ENCODE results near the gene DOCK11.
"Not testable (repeated sequence)": the region's sequence is repeated elsewhere in the genome, so short reads cannot be mapped to it uniquely, and the experiment has no call there.

Gene DOCK11

DNA sequence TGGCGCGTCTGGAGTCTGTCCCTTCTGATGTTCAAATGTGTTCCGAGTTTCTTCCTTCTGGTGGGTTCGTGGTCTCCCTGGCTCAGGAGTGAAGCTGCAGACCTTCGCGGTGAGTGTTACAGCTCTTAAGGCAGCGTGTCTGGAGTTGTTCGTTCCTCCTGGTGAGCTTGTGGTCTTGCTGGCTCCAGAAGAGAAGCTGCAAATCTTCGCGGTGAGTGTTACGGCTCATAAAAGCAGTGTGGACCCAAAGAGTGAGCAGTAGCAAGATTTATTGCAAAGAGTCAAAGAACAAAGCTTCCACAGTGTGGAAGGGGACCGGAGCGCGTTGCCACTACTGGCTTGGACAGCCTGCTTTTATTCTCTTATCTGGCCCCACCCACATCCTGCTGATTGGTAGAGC lies 220.3 kb downstream of the DOCK11 start:
- not testable (repeated sequence) for DNase-seq

GRCh38 chrX:118716833-118717232 lies 221.2 kb downstream of the DOCK11 start:
- DNase-seq, result not testable (repeated sequence)

- DNase-seq, result no peak
Observed at GRCh38 chrX:118717678-118718391, 222.2 kb downstream of the DOCK11 start.

DNA sequence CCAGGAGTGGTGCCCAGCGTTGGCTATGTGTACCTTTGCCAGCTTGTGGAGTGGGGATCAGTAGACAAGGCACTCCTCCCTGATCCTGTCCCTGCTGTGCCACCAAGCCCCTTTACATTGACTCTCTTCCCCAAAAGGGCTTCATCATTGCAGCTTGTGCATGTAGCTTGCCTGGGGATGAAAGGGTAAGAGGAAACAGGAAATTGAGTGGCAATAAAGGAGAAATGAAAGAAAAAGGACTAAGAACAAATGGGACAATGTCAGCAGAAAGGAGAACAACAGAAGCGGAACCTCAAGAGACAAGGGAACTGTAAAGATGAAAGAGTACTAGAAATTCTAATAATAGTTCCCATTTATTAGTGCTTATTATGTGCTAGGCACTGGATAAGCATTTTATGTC lies 223.1 kb downstream of the DOCK11 start:
- DNase-seq, result no peak

GRCh38 chrX:118720058-118720707 lies 224.6 kb downstream of the DOCK11 start:
- no peak for DNase-seq

GRCh38 chrX:118723376-118723775 lies 227.8 kb downstream of the DOCK11 start:
- no peak for DNase-seq

DNA sequence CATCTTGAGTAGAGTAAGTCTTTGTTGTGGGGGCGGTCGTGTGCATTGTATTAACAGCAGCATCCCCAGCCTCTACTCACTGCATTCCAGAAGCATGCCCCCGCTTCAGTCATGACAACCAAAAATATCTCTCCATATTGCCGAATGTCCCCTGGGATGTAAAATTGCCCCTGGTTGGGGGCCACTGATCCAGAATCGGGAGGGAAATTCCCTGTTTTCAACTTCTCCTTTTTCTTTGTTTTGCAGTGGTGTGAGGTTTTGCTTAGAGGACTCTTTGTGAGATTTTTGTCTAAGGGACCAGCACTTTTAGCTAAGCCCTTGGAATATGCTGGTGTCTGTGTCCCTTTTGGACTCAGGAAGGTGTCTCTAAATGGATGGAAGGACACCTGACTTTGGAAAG lies 228.8 kb downstream of the DOCK11 start:
- DNase-seq, result no peak

- DNase-seq, result no peak
Observed at GRCh38 chrX:118724775-118725174, 229.2 kb downstream of the DOCK11 start.

DNA sequence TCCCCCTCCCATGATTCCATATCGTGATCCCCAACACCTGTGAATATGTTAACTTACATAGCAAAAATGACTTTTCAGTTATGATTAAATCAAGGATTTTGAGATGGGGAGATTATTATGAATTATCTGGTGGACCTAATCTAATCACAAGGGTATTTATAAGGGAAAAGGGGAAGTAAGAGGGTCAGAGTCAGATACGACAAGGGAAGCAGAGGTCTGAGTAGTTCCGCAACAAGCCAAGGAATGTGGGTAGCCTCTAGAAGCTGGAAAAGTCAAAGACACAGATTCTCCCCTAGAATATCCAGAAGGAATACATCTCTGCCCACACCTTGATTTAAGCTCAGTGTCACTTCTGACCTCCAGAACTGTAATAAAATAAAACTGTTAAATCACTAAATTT lies 230.8 kb downstream of the DOCK11 start:
- DNase-seq, result no peak

DNA sequence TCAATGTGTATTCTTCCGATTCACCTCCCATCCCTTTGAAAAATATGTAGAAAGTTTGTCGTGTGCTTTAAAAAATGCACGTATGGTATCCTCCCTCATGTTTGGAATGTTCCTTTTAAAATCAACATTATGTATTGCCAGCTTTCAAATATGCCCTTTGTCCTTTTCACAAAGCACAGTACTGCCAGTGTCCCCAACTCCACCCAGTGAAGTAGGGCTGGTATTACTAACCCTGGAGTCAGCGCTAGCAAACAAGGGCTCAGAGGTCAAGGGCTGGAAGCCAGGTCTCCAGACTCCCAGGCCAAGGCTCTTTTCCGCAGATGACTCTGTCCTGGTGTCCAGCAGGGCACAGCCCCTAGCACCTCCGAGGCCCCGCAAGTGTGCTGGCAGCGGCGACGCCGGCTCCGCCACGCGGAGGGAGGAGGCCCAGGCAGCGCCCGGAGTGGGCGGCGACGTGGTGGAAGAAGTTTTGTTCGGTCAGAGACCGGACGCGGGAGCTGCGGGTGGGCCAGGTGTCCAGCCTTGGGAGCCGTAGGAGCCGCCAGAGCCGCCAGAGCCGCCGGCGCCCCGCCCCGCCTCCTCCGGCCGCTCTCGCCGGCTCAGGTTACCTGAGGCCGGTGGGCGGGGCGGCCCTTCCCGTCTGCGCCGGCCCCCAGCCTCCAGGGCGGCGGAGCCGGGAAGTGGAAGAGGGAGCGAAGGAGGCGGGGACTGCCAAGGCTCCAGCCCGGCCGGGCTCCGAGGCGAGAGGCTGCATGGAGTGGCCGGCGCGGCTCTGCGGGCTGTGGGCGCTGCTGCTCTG lies 231.5 kb downstream of the DOCK11 start, which contains the start of gene IL13RA1:
Gene IL13RA1, plus strand, starts transcription at position 720 of the 799 bp plus-strand sequence. Its CDS starts 33 bp downstream, at position 753.
- DNase-seq, result peak; percentile 51

DNA sequence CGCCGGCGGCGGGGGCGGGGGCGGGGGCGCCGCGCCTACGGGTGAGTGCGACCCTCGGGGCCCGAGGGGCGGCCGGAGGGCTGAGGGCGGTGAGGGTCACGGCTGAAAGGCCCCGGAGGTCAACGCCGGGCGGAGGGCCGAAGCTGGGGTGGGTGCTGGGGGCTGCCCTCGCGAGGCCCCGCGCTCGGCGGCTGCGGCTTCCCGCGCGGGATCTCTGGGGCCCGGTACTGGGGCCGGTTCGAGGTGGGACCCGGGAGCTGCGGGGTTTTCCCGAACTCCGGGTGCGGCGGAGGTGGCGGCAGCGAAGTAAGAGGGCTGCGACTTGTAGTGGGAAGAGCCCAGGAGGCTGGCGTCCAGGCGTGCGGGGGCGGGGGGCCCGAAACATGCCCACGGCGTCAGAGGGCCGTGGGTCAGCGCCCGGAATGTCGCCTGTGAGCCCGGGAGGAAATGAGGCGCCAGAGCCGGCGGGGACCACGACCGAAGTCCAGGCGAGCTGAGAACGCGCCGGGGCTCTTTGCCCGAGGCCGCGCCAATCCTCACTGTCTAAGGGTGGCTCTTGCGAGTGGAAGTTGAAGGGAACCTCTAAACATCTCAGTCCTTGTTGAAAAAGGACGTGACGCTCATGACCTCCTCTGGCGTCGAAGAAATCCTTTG lies 232.2 kb downstream of the DOCK11 start:
- DNase-seq, result peak; percentile 4

GRCh38 chrX:118729042-118729652 lies 233.5 kb downstream of the DOCK11 start:
- no peak for DNase-seq

DNA sequence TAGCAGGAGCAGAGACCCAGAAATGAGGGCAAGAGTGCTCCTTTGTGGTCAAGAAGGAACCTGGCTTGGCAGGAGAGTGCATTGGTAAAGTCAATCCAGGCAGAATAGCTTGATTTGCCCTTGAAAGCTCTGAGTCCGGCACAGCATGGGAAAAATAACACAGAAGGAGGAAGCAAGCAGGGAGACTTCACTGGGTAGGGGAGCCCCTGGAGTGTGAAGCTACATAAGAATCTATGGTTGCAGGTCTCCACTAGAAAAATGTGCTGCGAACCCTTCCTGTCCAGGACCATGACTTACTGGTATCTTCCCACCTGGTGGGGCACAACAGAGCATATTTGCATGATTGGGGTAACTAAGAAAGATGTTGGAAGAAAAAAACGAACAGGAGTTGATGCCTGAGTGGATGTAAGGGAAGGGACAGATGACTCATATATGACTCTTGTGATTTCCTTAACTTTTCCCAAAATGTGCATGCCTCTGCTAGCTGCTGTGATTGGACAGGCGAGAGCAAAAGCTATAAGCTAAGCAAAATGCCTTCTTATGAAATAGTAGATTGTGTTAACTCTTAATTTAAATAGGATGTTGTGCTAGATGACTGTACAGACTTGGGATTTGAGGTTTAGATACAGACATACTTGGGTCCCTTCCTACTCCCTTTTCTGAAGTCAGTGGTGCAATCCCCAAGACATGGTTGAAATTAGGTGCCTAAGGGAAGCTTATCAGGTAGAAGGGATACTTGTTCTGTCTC lies 235.1 kb downstream of the DOCK11 start:
- DNase-seq, result no peak

DNA sequence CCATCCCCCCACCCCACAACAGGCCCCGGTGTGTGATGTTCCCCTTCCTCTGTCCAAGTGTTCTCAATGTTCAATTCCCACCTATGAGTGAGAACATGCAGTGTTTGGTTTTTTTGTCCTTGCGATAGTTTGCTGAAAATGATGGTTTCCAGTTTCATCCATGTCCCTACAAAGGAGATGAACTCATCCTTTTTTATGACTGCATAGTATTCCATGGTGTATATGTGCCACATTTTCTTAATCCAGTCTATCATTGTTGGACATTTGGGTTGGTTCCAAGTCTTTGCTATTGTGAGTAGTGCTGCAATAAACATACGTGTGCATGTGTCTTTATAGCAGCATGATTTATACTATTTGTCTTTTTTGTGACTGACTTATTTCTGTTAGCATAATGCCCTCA lies 236.9 kb downstream of the DOCK11 start:
- not testable (repeated sequence) for DNase-seq

DNA sequence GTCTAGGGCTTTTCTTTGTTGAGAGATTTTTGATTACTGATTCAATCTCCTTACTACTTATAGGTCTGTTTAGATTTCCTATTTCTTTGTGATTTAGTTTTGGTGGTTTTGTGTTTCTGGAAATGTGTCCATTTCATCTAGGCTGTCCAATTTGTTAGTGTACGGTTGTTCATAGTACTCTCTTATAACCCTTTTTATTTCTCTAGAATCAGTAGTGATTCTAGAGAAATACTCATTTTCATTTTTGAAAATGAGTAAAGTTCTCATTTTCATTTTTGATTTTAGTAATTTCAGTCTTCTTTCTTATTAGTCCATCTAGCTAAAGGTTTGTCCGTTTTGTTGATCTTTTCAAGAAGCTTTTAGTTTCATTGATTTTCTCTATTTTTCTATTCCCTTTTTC lies 239.3 kb downstream of the DOCK11 start:
- no peak for DNase-seq
